KG1 (cell line): ENCODE measurements around the gene SORD.
"Not testable (repeated sequence)": the region's sequence is repeated elsewhere in the genome, so short reads cannot be mapped to it uniquely, and the experiment has no call there.

Experiments
- DNase-seq: peaks from one replicate; lab custom pipeline; 2025; lab: John Stamatoyannopoulos, UW

Gene SORD

DNA sequence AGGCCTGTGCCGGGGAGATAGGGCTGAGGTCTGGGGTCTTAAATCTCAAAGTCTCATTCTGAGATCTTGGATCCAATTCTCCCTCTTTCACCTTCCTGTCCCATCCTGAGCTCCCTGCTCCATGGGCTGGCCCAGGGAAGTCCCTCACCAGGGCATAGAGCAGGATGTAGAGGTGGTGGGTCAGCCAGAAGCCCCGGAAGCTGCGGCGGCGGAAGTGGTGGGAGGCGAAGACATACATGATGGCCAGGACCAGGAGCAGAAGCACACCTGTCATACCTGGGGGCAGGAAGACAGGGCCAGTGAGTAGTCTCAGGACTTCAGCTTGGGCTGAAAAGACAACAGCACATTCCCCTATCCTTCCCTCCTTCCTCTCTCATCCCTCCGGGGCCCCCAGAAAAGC, 74.5 kb downstream of the SORD start:
- no peak for DNase-seq

DNA sequence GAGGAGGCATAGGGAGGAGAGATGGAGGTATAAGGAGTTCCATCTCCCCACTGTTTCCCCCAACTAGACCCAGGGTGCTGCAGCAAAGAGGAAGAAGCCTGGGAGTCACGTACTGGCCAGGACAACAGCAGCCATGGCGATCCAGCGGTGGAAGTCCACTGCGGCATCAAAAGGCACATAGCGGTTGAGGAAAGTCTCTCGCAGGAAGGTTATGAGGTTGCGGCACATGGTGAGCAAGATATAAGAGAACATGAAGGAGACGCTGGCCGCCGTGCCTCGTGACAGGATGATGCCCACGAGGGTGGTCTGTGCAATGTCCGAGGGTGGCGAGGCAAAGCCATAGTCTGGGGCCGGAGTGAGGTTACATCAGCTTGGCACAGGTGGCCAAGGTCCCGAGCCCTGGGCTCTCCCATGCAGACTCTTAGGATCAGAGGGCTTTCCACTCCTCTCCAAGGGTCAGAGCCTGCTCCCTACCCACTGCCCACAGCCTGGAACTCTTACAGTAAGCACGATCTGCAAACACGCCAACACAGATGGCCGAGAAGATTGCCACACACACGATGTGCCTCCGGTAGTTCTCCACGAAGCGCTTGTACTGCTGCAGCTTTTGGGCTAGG, 76.7 kb downstream of the SORD start:
- no peak for DNase-seq

DNA sequence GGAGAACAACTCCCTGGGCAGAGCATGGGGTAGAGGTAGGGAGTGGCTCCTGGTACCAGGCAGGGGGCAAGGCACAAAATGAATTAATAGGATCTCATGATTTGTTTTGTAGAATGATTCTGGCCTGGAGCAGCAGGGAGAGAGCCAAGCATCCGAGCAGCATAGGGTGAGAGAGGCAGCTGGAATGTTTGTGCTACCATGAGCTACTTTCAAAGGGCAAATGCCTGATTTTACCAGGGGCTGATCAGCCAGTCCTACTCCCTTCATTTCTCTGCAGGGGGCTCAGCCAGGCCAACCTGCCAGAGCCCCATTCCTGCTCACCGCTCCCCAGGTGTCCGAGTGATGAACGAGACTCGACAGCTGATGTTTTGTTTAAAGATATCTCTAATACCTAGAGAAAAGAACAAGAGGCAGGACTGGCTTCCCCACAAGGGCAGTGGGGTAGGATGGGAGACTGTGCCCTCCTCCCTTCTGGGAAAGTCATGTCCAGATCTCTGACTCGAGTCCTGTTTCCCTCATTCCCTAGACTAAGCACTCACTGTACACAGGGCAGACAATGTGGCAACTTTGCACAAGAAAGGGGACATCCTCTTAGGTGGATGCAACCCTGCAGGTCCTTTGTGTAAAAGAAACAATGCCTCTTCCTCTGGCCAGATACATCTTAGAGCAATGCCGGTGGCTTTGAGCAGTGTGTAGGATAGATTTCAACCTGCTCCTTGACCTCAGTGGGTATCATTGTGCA, 78.1 kb downstream of the SORD start:
- DNase-seq, result no peak

DNA sequence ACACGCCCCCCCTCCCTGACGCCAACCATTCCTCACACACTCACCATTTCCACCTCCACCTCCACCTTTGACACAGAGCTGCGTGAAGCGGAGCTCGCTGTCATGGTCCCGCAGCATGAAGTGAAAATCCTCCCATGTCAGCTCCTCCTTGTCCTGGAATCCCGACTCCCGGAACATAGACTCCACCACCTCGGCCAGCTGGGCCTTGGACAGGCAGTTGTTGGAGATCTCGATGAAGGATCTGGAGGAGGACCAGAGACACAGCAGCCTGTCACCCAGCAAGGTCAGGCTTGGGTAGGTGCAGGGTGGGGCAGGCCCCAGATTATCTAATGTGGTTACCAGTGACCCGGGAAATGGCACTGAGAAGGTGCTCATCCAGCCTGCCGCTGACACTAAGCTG, 78.8 kb downstream of the SORD start:
- DNase-seq, result no peak

DNA sequence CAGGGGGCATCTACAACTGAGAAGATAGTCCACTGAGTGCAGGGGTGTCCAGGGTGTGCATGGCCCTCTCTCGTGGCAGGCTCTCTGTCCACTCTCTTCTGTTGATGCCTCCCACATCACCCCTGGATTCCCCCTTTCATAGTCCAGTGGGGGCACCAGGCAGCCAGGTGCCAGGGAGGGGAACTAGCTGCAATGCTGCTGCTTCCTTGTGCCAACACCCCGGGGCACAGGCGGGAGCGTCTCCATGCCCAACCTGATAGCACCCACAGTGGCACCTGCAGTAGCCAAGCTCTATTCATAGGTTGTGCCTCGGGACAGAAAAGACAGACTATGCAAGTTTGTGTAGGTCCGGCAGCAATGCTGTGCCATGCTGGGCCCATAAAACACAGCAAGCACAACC, 79.2 kb downstream of the SORD start:
- DNase-seq, result no peak

DNA sequence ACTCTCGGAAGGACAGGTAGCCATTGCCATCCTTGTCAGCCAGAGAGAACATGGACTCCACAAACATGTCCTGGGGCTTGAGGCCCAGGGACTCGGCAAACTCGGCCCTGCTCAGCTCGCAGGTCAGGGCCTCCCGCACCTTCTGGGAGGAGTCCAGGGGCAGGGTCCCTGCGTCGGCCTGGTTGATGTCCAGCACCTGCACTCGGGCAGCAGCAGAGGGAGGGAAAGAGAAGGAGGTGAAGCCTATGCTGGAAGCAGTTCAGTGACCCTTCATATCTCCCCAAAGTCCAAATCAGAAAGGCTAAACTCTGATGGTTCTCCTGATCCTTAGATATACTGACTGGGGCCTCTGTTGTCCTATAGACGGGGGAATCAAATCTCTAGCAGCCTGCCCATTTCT, 81.2 kb downstream of the SORD start:
- DNase-seq, result not testable (repeated sequence)

DNA sequence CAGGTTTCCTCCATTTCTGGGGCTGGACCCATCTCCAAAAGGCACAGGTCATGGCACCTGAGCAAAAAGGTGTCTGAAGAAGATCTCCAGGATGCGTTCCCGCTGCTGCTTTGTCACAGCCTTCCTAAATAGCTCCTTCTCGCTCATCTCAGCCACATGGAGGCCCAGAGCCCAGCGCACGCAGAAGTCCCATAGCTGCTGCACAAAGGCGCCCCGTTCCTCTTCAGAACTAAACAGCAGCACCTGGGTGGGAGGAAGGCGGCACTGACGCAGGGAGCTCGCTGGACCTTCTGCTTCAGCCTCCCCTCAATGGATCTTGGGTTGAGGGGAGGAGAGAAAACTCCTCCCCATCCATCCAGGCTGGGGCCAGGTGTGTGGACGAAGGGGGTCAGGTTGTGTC, 82.6 kb downstream of the SORD start:
- no peak for DNase-seq

DNA sequence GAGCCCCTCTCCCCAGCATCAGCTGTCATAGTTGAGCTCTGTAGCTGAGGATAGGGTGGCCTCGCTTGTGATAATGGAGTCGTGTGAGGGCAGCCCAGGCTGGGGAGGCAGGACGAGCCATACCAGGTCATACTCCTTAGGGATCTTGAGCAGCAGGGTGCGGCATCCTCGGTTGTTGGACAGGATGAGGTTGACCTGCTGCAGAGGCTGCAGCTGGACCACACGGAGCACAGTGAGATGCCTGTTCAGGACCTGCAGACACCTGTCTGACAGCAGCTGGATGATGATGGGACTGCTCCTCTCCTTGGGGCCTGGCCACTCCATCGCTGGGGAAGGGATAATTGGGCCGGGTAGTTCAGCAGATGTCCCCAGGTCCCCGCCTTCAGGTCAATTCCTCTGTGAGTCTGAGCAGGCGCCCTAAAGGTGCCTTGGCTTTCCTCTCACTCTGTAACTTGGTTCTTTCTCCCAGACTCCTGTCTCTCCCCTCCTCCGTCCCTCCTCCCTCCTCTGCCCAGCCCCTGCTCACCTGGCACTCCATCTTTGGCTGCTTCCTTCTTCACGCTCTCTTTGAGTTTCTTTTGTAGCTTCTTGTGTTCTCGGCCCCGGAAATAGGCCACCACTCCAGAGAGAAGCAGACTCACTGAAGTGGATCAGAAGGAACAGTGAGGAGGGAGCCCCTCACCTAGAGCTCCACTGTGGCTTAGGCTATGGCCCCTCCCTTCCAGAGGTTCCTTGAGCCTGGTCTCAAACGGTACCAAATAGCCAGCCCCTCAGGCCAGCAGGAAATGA, 83.2 kb downstream of the SORD start:
- DNase-seq, result no peak

DNA sequence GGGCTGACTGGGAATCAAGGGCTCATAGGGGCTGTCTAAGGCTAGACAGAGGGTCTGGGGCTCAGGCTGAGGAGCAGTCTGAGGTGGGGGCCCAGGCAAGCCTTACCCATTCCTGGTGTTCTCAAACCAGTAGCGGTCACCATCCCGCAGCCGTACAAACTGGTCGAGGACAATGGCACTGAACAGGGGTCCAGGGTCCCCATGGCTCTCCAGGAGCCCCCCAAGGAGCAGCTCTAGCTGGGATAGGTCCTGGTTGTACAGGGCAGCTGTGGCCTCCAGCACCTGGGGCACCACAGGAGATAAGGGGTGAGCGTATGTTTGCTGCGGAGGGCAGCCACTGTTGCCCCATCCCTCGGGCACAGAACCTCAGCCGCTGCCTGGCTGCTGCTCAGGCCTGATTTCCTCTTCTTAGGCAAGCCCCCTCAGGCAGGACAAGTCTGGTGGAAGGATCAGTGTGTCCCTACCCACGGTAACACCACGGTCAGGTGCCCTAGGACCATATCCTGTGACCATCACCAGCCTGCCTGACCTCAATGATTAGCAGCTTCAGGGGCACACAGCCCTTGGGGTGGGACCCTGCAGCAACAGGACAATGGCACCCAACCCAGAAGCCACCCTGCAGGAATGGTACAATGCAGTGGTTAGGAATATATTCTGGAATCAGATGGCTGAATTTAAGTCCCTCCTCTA, 85.1 kb downstream of the SORD start:
- no peak for DNase-seq

DNA sequence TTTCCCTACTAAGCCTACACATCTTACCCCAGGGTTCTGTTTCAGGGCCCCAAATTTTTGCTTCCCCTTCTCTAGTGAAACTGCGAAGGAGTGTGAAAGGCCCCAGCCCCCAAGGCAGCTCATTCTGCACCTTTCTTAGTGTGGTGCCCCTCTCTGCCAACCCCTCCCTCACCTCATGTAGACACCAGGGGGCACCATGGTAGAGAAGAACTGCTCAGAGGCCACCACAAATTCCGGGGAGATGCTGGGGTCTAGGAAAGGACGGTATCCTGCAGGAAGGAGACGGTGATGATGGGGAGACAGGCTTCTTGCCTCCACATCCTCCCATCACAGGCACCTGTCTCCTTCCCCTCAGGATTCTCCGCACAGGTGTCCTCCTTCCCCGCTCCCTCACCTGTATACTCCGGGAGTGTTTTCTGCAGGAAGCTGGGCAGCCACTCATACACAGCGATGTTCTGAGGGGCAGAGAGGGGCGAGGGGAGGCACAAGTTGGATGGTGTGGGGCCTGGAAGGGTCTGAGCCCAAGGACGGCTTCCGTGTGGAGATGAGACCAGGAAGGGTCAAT, 87.3 kb downstream of the SORD start:
- DNase-seq, result no peak

DNA sequence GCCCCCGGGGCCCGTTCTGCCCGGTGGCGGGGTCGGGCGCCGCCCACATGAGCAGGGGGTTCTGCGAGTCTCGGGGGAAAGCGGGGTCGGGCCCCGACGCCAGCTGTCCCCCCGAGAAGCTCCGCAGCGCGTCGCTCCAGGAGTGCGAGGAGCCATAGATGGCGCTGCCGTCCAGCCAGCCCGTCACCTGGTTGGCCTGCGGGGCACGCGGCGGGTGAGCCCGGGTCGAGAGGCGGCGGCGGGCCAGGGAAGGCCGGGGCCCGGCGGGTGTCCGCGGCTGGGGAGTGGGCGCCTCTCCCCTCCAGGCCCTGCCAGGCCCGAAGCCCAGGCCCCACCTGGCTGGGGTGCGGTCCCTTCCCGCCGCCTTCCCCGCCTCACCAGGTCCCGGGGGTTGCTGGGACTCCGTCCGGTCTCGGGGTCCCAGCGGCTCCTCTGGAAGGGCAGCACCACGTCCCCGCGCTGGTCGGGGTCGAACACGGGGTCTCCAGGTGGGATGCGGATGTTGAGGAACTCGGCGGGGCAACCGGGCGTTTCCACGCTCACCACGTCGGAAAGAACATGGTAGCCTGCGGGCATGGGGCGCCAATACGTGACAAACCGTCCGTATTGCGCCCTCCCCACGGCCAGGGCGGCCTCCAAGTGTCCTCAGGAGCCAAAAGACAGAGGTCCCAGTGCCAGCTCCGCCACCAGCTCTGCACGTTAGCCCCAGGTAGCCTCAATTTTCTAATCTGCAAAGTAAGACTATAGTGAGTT, 88.6 kb downstream of the SORD start:
- DNase-seq, result no peak

DNA sequence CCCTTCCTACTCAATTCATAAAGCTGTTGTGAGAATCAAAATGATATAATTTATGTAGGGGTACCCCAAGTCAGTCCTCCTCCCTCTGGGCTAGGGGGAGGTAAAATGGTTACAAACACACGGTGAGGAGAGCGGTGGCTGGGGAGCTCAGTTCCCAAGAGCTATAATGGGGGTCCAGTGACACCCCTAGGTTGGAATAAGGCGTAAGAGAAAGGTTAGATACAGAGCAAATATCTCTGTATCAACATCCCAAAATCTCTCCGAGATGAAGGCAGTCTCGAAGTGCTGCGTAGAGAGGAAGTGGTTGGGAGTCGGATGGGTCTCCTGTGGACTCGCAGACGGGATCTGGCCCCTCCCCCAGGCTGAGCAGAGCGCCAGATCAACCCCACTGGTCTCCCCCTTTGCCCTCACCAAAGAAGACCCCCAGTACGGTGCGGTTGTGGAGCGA, 89.2 kb downstream of the SORD start:
- DNase-seq, result no peak

DNA sequence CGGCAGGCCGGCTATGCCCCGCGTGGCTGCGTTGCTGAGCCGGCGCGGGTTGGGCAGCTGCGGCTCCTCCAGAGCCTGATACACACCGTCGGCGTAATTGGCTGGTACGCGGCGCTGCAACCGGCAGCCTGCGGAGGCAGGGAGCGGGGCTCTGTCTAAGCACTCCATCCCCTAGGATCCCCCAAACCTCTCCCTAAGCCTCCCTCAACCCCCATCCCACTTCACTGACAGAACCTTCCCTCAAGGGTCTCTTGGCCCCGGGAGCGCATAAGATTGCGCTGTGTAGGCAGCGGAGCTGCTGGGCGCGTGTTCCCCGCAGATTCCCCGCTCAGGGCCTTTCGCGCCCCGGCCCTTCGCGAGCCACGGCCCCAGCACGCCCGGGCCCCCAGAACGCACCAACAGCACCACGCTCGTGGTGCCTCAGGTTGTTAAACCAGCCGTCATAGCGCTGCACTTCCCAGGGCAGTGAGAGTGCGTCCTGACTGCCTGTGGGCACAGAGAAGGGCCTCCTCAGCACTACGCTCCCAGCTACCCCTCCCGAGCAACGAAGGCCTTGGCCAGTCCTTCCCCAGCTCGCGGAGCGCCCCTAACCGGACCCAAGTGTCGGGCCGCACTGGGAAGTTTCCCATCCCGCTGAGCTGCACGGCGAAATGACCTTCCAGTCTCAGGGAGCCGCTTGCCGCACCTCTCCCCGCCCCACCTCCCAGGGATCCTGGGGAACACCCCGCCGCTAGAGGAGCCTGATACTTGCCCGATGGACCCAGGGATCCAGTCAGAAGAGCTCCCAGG, 89.8 kb downstream of the SORD start:
- no peak for DNase-seq

DNA sequence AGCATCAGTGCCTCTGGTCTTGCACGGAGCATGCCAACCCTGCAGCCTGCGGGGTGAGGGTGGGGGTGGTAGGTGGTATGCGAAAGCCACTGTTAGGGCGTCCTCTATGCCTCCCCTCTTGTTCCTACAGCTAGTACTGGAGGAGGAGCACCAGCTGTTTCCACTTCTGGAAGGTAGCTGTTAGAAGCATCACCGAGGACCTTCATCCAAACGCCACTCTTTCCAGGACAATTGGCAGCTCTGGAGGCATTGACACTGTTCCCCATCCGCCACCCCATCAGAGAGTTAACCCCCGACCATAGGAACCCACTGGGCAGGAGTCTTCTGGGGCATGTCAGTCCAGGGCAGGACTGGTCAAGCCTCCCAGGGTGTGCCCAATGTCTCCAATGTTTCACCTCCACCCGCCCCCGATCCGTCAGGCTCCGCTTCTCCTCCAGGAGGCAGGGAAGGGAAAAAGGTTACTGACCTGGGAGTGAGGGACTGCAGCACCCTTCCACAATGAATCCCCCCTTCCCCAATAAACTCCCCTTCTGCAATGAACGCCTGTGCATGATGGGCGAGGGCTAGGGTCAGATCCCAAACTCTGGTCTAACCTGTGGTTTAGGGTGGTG, 90.5 kb downstream of the SORD start:
- DNase-seq, result no peak

DNA sequence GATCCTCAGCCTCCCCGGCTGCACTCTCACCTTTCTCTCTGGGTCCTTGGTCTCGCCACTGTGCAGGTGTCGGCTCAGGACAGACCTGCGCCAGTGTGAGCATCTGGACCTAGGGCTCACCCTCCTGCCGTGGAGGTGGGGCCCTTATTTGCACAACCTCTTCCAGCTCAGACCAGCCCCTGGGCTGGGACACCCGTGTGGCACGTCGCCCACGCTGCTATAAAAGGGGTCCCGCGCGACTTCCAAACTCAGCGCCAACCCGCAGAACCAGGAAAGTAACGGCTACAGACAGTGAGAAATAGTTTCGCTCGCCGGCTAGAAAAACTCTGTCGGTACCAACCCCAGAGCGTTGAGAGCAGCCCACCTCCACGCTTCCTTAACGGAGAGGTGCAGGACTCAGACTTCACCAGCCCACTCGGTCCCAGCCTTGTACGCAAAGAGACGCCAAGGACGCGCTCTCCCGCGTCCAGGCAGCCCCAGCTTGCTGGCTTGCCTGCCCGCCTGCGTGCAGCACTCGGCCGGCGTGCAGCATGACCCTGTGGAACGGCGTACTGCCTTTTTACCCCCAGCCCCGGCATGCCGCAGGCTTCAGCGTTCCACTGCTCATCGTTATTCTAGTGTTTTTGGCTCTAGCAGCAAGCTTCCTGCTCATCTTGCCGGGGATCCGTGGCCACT, 91.2 kb downstream of the SORD start, which contains the start of the genes DUOX2 and DUOXA2:
Gene DUOX2, minus strand, starts transcription at position 97 of the 675 bp plus-strand sequence. CDS start 761 bp downstream, outside the sequence.
Gene DUOXA2, plus strand, starts transcription at position 251 of the 675 bp plus-strand sequence. Its CDS starts 280 bp downstream, at position 531.
- DNase-seq, result no peak

DNA sequence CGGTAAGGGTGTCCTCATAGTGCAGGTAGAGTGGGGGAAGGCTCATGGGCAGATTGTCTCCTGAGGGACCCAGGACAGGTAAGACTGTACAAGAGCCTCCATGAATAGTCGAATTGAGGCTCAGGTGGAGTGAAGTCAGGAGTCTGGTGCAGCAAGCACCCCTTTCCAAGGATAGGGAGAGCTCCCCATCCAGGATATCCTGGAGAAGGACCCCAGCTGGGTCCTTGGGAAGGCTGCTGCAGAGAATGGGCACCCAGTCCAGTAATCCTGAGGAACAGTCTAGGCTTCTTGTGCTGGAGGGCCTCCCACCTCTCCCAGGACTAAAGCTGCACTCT, 91.7 kb downstream of the SORD start:
- no peak for DNase-seq

DNA sequence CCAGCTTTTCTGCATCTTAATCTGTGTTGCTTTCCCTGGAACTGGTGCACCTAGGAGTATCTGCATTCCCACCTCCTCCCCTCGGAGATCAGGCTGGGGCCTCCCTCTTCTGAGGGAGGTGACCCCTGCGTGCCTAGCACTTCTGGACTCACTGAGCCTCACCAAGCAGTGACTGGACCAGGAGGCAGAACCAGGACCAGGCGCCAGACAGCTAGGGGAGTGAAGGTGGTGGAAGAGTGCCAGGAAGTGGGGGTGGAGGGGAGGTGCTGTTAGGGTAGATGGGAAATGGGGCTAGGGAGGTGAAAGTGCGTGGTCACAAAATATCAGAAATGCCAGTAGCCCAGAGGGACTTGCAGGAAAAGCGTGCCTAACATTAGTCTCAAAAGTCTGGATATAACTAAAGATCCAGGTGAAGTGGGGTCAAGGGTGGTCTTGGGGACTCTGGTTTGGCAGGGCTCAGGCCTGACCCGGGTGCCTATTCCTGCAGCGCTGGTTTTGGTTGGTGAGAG, 92.4 kb downstream of the SORD start:
- DNase-seq, result no peak

DNA sequence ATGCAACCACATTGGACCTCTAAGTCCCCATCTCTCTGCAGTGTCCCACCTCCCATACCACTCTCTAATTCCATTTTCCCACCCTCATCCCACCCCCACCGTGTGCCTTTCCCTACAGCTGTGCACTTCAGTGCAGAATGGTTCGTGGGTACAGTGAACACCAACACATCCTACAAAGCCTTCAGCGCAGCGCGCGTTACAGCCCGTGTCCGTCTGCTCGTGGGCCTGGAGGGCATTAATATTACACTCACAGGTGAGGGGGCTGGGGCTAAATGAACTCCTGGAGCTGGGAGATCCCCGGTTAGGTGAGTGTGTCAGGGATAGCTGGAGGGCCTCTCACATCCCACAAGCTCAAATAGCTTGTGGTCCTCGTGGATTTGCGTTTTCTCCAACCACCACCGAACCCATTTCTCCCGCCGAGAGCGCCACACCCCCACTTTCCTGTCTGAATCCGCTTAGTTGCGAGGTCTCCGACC, 93.0 kb downstream of the SORD start:
- DNase-seq, result no peak
